Hepatocyte (in vitro differentiated cells): ENCODE measurements around the gene PDZK1. TPM values are rescaled to one million over a fixed set of nuclear protein-coding genes. Genes with fewer than 3 reads are reported as not detected.

Experiments
- DNase-seq: peaks from one replicate; pipeline ENCODE4 v3.0.0-alpha.2; 2016; ENCODE audit warnings: low spot score
- H2AFZ ChIP-seq: fragments of 200-600 bp; sonication (generic); 2 replicates; pipeline ENCODE4 v1.6.0; 2016; ENCODE audit warnings: antibody characterized with exemption, mild to moderate bottlenecking
- H3K27ac ChIP-seq: fragments of 200-600 bp; sonication (generic); 2 replicates; pipeline ENCODE4 v1.5.1; 2016; ENCODE audit warnings: mild to moderate bottlenecking
- H3K27me3 ChIP-seq: fragments of 200-600 bp; sonication (generic); 2 replicates; pipeline ENCODE4 v1.6.1; 2016
- H3K36me3 ChIP-seq: fragments of 200-600 bp; sonication (generic); replicated peaks from 2 replicates; pipeline ENCODE4 v1.5.1; 2016; ENCODE audit warnings: low read depth; ENCODE audit not compliant: insufficient read depth
- H3K4me1 ChIP-seq: fragments of 200-600 bp; sonication (generic); 2 replicates; pipeline ENCODE4 v1.5.1; 2016; ENCODE audit warnings: mild to moderate bottlenecking, moderate library complexity; ENCODE audit not compliant: insufficient read depth
- H3K4me2 ChIP-seq: fragments of 200-600 bp; sonication (generic); 2 replicates; pipeline ENCODE4 v1.6.0; 2016
- H3K4me3 ChIP-seq: fragments of 200-600 bp; sonication (generic); 2 replicates; pipeline ENCODE4 v1.5.1; 2016; ENCODE audit warnings: mild to moderate bottlenecking
- H3K79me2 ChIP-seq: fragments of 200-600 bp; sonication (generic); 2 replicates; pipeline ENCODE4 v1.6.0; 2017; ENCODE audit warnings: mild to moderate bottlenecking
- H3K9me2 ChIP-seq: fragments of 200-600 bp; sonication (generic); replicated peaks from 2 replicates; pipeline ENCODE4 v1.6.0; 2017; ENCODE audit warnings: mild to moderate bottlenecking; ENCODE audit not compliant: insufficient read depth
- H3K9me3 ChIP-seq: fragments of 200-600 bp; sonication (generic); 2 replicates; pipeline ENCODE4 v1.5.1; 2016; ENCODE audit warnings: low read depth, mild to moderate bottlenecking
- H4K20me1 ChIP-seq: fragments of 200-600 bp; sonication (generic); 2 replicates; pipeline ENCODE4 v1.6.0; 2016; ENCODE audit warnings: mild to moderate bottlenecking; ENCODE audit not compliant: insufficient read depth, poor library complexity, severe bottlenecking
- CTCF ChIP-seq: fragments of 200-600 bp; sonication (generic); IDR thresholded peaks from 2 replicates; pipeline ENCODE4 v1.5.1; 2016; ENCODE audit warnings: antibody characterized with exemption, mild to moderate bottlenecking; ENCODE audit not compliant: poor library complexity
- EZH2 ChIP-seq: fragments of 200-600 bp; sonication (generic); IDR thresholded peaks from 2 replicates; pipeline ENCODE4 v1.6.1; 2016; ENCODE audit warnings: antibody characterized with exemption, mild to moderate bottlenecking, borderline replicate concordance
- EZH2phosphoT487 ChIP-seq: fragments of 200-600 bp; sonication (generic); IDR thresholded peaks from one replicate; pipeline ENCODE4 v1.6.1; 2018; ENCODE audit warnings: antibody characterized with exemption, mild to moderate bottlenecking, low read depth, moderate library complexity; ENCODE audit not compliant: unreplicated experiment, severe bottlenecking
- WGBS: methylation state at CpG from one replicate; pipeline ENCODE4 v1.1.6; 2016; ENCODE audit warnings: low lambda C conversion rate; ENCODE audit errors: missing lambda C conversion rate; 5-methylcytosine and 5-hydroxymethylcytosine counted together
- polyA plus RNA-seq: library from polyadenylated mRNA; unstranded; fragments of >200 nt; fragmentation: Nextera tagmentation; extraction: Ambion mirVana; gene quantifications from 2 replicates; pipeline ENCODE4 v1.2.1, GENCODE V29; 2016
- total RNA-seq: library from RNA; depleted of rRNA; stranded (reverse); fragments of >200 nt; gene quantifications from 2 replicates; pipeline ENCODE4 v1.2.3, GENCODE V29; 2014

PDZK1 gene
- total and polyA plus RNA-seq, 2 experiments from 2014 or later: 44.1 to 50.5 TPM

- Histone ChIP-seq H3K9me2 (no peaks in the 10 kb centered on the region), H3K4me2 (no peak overlapping the region), H4K20me1 (no peaks in the 10 kb centered on the region), H3K4me3 (no peak overlapping the region), H3K4me1 (peaks cover 6% of the 10 kb centered on the region), H3K27ac (no peak overlapping the region), H2AFZ (no peak overlapping the region), H3K9me3 (no peaks in the 10 kb centered on the region), H3K79me2 (peaks cover 28% of the 10 kb centered on the region), H3K36me3 (no peaks in the 10 kb centered on the region), H3K27me3 (no peaks in the 10 kb centered on the region)
- 57% methylated on average over 2 of the region's 2 CpGs for WGBS
- TF ChIP-seq CTCF (no peak), EZH2phosphoT487 (no peak), EZH2 (no peak)
- no peak for DNase-seq
Observed at GRCh38 chr1:145701306-145701862, 5.8 kb downstream of the PDZK1 start.

DNA sequence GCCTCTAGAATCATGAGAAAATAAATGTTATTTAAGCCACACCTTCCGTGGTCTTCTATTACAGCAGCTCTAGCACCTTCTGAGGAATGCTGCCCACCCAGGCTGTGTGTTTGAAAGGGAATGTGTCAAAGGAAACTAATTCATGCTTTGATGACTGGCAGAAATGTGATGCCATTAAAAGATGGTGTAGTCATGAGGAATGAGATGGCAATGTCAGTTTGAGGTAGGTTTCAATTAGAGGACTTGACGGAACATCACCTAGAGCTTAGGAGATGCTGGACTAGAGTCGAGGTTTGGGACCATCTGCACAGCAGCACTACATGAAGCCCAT is 10.6 kb downstream of the PDZK1 start:
- no peaks in the 10 kb centered on the region for H3K27me3 ChIP-seq
- DNase-seq: no peak
- H3K4me1 ChIP-seq: no peaks in the 10 kb centered on the region
- H3K79me2 ChIP-seq: peaks cover 4% of the 10 kb centered on the region
- H3K9me3 ChIP-seq: no peaks in the 10 kb centered on the region
- no peak overlapping the region for H3K4me2 ChIP-seq
- WGBS: 92% methylated on average over 3 of the region's 3 CpGs
- no peaks in the 10 kb centered on the region for H3K9me2 ChIP-seq
- no peaks in the 10 kb centered on the region for H4K20me1 ChIP-seq
- no peak for TF ChIP-seq EZH2
- no peak for TF ChIP-seq CTCF
- TF ChIP-seq EZH2phosphoT487: no peak
- no peak overlapping the region for H3K27ac ChIP-seq
- no peaks in the 10 kb centered on the region for H3K36me3 ChIP-seq
- no peak overlapping the region for H2AFZ ChIP-seq
- no peak overlapping the region for H3K4me3 ChIP-seq

- H2AFZ ChIP-seq: no peak overlapping the region
- no peaks in the 10 kb centered on the region for H3K27me3 ChIP-seq
- H3K4me1 ChIP-seq: peaks cover under 1% of the 10 kb centered on the region
- H3K9me3 ChIP-seq: no peaks in the 10 kb centered on the region
- no peak for DNase-seq
- no peaks in the 10 kb centered on the region for H3K36me3 ChIP-seq
- H3K79me2 ChIP-seq: peaks cover 4% of the 10 kb centered on the region
- H4K20me1 ChIP-seq: no peaks in the 10 kb centered on the region
- no peak overlapping the region for H3K4me2 ChIP-seq
- no peaks in the 10 kb centered on the region for H3K9me2 ChIP-seq
- no peak overlapping the region for H3K27ac ChIP-seq
- WGBS: 82% methylated on average over 5 of the region's 5 CpGs
- TF ChIP-seq EZH2 (no peak), EZH2phosphoT487 (no peak), CTCF (no peak)
- H3K4me3 ChIP-seq: no peak overlapping the region
Observed at GRCh38 chr1:145695821-145696629, 11.1 kb downstream of the PDZK1 start.
